GM21447 (cell line): ENCODE results near the gene CTTNBP2NL.
"Not testable (repeated sequence)": the region's sequence is repeated elsewhere in the genome, so short reads cannot be mapped to it uniquely, and the experiment has no call there.

Experiments
- ATAC-seq: cut with Tn5 transposase; IDR thresholded peaks from one replicate; pipeline ENCODE4 v1.9.1; 2021; ENCODE audit not compliant: unreplicated experiment

CTTNBP2NL gene

DNA sequence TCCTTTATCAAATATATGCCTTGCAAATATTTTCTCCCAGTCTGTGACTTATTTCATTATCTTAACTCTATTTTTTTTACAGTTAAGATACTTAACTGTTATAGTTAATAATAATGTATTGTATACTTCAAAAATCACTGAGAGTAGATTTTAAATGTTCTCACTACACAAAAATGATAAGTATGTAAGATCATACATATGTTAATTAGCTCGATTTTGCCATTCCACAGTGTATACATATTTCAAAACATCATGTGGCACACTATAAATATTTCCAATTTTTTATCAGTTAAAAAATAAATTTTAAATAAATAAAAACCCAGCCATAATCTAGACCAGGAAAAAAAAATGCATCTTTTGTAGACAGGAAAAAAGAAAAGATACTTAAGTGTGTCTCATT, 27.2 kb downstream of the CTTNBP2NL start:
- ATAC-seq, result no peak

DNA sequence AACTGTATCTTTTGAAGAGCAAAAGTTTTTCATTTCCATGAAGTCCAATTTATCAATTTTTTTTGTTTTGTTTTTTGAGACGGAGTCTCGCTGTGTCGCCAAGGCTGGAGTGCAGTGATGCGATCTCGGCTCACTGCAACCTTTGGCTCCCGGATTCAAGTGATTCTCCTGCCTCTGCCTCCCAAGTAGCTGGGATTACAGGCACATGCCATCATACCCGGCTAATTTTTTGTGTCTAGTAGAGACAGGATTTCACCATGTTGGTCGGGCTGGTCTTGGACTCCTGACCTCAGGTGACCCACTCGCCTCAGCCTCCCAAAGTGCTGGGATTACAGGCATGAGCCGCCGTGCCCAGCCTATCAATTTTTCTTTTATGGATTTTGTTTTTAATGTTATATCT, 27.7 kb downstream of the CTTNBP2NL start:
- ATAC-seq, result not testable (repeated sequence)

DNA sequence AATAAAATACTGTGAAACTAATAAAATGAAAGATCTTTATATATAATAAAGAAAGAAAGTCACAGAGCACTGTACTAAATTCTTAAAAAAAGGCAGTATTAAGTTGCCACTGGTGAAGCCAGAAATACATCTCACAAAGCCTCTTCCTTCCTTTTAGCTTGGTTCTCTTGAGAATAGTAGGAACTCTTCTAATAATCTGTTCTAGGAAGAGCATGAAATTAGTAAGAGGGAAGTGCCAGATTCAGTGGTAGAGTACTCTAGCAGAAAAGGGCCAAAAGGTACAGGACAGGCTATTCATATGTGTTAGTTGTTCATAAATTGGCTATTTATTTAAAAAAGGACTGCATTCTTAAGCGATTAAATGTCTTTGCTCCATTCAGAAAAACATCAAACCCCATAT, 33.7 kb downstream of the CTTNBP2NL start:
- no peak for ATAC-seq

DNA sequence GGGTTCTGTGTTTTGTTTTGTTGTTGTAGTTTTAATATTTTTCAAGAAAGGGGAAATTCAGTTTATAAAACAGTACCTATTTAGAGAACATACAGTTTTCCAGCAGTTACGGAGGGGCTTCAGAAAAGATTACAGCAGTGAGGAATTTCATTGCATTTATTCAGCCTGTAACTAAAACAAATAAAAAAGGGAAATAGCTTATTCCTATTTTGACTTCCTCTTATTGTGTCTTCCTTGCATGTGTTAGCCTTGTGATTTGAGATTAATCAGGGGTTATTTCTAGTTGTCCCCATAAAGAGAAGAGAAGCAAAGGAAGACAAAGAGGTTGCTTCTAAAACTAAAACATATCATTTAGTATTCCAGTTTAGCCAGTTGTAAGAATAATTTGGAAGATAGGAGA, 35.0 kb downstream of the CTTNBP2NL start:
- ATAC-seq, result no peak

DNA sequence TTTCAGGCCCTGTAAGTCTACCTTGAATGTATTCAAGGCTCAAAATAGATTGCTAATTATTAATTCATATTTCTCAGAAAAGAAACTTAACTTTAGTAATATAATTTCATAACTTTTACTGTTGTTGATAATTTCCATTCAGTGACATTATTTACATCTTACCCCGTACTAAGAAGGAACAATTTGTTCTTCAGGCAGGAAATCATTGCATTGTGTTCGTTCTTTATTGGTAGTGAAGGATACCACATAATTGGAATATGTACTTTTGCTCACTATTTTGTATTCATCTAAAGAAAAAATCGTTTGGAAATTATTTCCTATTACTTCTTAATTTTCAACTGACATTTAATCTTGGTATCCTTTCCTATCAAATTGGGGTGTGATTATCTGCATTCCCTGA, 39.4 kb downstream of the CTTNBP2NL start:
- no peak for ATAC-seq

DNA sequence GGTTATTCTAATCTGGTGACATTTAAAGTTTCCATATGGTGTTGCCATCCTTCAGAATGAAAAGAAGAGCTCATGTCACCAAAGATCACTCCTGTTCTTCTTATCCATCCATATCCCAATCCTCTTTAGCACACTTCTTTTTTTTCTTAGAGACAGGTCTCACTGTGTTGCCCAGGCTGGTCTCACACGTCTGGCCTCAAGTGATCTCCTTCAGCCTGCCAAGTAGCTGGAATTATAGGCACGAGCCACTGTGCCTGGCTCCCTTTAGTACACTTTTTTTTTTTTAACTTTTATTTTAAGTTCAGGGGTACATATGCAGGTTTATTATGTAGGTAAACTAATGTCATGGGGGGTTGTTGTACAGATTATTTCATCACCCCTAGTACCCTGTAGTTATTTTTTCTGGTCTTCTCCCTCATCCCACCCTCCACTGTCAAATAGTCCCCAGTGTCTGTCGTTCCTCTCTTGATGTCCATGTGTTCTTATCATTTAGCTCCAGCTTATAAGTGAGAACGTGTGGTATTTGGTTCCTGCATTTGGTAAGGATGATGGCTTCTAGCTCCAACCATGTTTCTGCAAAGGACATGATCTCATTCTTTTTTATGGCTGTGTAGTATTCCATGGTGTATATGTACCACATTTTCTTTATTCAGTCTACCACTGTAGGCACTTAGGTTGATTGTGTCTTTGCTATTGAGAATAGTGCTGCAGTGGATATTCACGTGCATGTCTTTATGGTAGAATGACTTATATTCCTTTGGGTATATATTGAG, 40.6 kb downstream of the CTTNBP2NL start:
- no peak for ATAC-seq

DNA sequence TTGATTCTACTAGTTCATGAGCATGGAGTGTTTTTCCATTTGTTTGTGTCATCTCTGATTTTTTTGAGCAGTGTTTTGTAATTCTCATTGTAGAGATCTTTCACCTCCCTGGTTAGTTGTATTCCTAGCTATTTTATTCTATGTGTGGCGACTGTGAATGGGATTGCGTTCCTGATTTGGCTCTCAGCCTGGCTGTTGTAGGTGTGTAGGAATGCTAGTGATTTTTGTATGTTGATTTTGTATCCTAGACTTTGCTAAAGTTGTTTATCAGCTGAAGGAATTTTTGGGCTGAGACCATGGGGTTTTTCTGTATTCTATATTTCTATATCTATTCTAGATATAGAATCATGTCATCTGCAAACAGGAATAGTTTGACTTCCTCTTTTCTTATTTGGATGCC, 42.1 kb downstream of the CTTNBP2NL start:
- not testable (repeated sequence) for ATAC-seq

DNA sequence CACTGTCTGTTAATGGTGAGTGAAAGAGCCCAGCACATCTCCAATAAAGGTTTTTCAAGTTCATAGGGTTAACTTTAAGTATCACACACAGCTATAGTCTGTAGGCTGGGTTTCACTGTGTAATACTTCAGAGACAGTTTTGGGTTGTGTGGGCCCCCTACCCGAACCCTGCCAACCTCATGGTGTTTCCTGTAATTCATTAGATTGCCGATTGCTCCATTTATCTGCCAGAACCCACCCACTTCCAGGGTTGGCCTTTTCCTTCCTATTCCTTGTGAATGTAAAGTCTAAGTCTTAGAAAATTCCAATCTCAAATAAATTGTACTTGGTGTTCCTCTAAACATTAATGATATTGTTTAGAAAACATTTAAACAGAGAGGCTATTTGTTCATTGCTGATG, 43.6 kb downstream of the CTTNBP2NL start:
- no peak for ATAC-seq

DNA sequence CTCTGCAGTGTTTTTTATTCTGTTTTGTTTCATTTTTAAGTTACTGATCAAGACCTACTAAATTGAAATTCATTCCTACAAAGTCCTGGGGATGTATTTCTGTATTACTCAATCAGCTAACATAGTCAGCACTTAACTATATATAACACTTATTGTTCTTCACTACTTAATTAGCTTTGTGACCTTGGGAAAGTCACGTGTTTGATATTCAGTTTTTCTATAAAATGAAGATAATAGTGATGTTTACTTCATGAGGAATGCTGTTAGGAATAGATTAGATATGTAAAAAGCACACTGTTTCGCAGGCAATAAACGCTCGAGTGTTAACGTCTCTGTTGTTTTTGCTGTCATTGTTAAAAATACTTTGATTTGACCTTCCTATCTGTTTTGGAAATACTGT, 44.6 kb downstream of the CTTNBP2NL start:
- no peak for ATAC-seq

DNA sequence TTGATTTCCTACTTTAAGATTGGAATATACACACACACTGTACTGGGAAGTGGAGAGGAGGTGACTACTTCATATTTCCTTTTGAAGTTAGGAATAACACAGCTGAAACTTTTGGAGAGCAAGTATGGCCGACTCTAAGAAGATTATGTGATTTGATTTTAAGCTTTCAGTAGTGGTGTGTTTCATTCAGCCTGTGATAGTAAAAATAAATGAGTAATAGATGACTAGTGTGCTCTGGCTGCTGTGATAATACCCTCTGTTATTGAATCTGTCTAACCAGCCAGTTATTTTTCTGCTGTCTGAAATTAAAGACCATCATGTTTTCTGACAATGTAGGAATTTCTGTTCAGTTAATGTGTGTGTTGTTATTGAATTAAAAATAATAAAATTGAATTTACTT, 48.3 kb downstream of the CTTNBP2NL start:
- no peak for ATAC-seq

DNA sequence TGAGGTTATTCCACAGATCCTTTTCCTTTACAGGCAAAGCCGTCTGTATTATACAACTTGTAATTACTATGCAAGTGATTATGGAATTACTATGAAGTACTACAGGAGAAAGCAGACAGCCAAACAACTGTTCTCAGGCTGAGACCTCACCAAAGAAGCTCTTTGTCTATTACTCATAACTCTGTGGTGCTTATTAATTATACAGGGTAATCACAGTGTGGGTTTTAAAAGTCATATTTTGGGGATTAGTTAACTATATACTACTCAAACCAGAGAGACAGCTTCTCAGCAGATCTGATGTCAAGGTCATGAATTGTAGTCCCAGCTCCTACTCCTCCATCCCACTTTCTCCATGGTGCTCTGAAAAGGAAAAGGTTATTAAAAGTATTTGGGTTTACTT, 49.6 kb downstream of the CTTNBP2NL start:
- no peak for ATAC-seq

DNA sequence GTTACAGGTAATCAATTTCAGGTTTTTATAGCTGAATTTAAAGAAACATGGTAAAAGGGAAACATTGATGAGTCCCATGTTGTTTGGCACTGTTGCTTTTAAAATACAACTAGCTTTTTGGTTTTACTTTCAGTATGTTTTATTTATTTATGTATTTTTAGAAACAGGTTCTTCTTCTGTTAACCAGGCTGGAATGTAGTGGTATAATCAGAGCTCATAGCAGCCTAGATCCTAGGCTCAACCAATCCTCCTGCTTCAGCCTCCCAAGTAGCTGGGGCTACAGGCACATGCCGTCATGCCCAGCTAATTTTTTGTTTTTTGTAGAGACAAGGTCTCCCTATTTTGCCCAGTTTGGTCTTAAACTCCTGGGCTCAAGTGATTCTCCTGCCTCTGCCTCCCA, 50.4 kb downstream of the CTTNBP2NL start:
- no peak for ATAC-seq

DNA sequence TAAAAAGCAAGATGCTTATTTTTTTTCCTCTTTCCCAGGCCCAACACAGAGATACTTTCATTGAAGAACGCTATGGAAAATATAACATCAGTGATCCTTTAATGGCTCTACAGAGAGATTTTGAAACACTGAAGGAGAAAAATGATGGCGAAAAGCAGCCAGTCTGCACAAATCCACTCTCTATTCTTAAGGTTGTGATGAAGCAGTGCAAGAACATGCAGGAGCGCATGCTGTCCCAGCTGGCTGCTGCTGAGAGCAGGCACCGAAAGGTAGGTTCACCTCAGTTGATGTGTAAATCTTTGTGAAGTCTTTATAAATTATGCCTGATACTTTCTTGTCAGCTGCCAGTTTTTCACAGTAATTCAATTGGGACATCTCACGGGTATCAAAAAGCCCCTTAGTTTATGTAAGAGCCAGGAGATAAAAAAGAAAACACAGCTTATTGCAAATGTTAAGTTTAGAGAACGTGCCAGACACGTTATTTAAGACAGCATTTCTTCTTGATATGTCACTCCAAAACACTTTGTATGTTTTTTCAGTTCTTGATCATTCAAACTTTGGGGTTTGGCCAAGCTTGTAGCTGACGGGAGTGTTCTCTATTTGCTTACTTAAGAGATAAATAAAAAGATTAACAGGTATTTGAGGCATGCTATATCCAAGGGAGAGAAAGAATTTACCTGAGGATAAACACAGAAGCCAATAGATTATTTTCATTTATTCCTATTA, 53.1 kb downstream of the CTTNBP2NL start:
- no peak for ATAC-seq

DNA sequence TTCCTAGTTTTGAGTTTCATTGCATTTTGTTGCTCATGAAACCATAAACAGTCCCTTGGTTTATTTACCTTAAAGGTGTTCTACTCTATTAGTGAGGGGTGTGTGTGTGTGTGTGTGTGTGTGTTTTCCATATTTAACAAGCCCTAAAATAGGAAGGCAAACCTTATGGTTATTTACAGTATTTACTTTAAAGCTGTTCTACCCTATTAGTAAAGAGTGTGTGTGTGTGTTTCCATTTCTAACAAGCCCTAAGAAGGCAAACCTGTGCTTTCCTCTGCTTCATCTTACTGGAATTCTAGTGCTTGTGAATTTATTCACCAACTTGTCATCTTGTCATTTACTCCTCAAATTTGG, 53.6 kb downstream of the CTTNBP2NL start:
- ATAC-seq, result no peak

DNA sequence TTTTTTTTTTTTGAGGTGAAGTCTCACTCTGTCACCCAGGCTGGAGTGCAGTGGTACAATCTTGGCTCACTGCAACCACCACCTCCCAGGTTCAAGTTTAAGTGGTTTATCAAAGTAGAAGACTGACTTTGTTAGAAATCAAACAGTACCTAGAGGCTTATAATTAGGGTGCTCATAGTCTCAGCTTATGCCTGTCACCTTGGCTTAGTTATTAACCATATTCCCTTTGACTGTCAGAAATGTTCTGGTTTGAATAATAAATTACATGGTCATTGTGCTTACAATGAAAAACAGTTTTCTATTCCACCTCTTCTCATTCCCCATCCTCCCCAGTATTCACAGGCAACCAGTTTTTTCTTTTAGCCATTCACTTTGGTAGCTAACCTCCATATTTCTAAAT, 54.8 kb downstream of the CTTNBP2NL start:
- ATAC-seq, result no peak

DNA sequence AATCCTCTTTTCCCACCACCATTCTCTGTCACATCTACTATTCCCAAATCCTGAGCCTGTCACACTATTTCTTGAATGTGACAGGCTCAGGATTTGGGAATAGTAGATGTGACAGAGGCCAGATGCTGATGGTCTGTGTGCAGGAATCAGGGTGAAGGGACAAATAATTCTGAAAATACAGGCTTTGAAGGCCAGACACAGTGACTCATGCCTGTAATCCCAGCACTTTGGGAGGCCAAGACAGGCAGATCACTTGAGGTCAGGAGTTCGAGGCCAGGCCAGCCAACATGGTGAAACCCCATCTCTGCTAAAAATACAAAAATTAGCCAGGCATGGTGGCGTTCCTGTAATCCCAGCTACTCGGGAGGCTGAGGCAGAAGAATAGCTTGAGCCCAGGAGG, 55.3 kb downstream of the CTTNBP2NL start:
- not testable (repeated sequence) for ATAC-seq

DNA sequence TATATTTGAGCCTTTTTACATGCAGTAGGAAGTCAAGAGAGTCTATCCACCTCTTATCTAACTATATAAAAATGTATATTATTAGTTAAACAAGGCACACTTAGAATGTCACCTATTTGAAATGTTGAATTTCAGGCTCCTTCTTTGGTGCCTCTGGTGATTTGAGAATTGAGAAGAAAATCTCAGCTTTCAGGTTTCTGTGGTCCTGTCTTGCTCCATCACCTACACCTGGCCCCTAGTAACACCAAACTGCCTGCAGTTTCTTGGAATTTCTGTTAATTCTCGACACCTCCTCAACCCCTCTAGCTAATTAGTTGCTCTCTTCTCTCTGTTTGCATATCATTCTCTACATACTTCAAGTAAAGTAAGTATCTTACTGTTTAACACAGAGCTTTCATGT, 57.9 kb downstream of the CTTNBP2NL start:
- no peak for ATAC-seq

DNA sequence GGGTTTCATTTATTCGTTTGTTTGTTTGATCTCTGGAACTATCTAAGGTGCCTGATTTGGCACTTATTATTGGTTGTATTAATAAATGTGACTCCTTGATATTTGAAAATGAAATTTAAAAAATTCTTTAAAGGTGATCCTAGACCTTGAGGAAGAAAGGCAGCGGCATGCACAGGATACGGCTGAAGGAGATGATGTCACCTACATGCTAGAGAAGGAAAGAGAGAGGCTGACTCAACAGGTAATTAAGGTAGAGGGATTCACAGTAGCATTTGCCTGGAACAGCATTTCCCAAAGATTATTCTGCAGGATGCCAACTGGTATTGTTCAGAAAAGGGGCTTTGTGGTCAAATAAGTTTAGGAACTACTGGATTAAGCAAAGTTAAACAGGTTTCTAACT, 58.3 kb downstream of the CTTNBP2NL start:
- ATAC-seq, result no peak

DNA sequence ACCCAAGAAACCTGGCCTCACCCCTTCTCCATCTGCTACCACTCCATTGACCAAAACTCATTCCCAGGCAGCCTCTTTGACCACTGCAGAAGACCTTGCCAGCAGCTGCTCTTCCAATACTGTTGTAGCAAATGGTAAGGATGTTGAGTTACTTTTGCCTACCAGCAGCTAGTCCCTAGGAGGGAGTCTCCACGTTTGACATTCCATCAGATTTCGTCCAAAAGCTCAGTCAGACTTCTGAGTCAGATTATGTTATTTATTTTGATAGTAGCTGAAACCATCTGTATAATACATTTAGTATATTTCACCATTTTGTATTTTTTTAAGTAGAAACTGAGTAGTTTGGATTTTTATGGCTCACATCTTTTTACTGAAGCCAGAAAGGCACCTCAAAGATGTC, 61.2 kb downstream of the CTTNBP2NL start:
- ATAC-seq, result no peak

DNA sequence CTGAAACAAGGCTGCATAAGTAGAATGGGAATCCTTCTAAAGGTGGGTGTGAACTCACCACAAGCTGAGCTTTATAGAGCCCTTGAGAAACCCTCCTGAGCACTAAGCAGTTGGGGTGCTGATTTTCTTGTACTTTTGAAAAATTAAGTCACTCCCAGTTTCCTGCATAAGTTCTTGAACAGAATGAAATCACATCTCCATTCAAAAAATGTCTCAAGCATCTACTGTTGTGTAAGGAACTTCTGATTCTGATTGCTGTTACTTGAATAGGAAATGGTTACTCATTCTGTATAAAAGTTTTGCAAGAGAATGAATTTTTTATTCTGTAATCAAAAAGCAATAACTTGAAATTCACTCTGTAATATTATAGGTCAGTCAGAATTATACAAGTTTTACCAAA, 61.9 kb downstream of the CTTNBP2NL start:
- ATAC-seq, result no peak

DNA sequence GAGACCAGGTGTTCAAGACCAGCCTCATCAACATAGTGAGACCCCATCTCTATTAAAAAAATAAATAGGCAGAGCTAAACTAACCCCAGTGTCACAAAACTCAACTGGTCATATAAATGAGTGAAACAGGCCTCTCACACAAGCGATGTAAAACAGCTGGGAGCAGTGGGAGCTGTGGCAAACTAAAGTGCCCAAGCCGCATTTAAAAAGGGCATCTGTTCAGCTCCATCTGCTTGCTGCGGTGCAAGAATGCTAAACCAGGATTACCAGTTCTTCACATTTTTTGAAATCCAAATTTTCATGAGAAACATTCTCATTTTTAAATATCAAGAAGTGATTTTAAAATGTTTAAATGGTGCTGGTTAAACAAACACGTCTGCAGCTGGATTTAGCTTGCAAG, 62.7 kb downstream of the CTTNBP2NL start:
- no peak for ATAC-seq

DNA sequence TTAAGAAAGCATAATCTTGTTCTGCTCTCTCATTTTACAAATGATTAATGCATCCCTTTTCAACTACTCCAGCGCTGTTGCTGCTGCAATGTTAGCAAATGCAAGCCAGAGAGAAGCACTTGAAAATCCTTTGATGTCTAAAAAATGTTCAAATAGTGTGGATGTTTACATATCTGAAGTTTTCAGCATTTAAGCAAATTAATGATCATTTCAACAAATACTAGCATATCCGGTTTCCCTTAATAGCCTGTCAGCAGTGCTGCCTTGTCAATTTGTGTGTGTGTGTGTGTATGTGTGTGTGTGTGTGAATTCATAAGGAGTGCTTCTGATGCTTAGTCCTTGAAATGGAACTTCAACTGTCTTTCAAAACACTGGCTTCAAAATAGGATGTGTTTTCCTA, 64.6 kb downstream of the CTTNBP2NL start:
- no peak for ATAC-seq
